MCF 10A (cell line): ENCODE data around the gene MAFG. TPM values are rescaled to one million over a fixed set of nuclear protein-coding genes. Genes with fewer than 3 reads are reported as not detected.

Experiments
- BruUV-seq: library from RNA; stranded (reverse); fragments of 400-500 nt; replicated peaks from 2 replicates; lab custom pipeline; 2021; lab: Mats Ljungman, UMichigan
- CTCF ChIA-PET: fragments of 300-600 bp; sonication (Branson Sonifier 250); formaldehyde crosslinking; extraction: SDS; loops from one replicate; lab custom pipeline; 2021; ENCODE audit warnings: antibody characterized with exemption, inconsistent platforms; lab: Yijun Ruan, JAX
- POLR2A ChIA-PET: fragments of 300-600, 350-650 bp; sonication (Branson Sonifier 250); formaldehyde crosslinking; extraction: SDS; loops from one replicate; lab custom pipeline; 2020; ENCODE audit warnings: antibody characterized with exemption, inconsistent platforms; lab: Yijun Ruan, JAX
- DNase-seq: peaks from one replicate; pipeline ENCODE4 v3.0.0-alpha.2; 2018; ENCODE audit not compliant: unreplicated experiment
- H3K27ac Mint-ChIP-seq: one replicate; pipeline ENCODE4 v1.8.0; 2022; ENCODE audit warnings: mild to moderate bottlenecking, low read depth, mixed read lengths; ENCODE audit not compliant: unreplicated experiment
- H3K27me3 Mint-ChIP-seq: one replicate; pipeline ENCODE4 v1.8.0; 2022; ENCODE audit warnings: mixed read lengths; ENCODE audit not compliant: insufficient read depth, unreplicated experiment
- H3K36me3 Mint-ChIP-seq: one replicate; pipeline ENCODE4 v1.8.0; 2022; ENCODE audit warnings: mild to moderate bottlenecking, moderate library complexity, mixed read lengths; ENCODE audit not compliant: insufficient read depth, unreplicated experiment
- H3K4me1 Mint-ChIP-seq: one replicate; pipeline ENCODE4 v1.8.0; 2022; ENCODE audit warnings: mixed read lengths; ENCODE audit not compliant: insufficient read depth, unreplicated experiment
- H3K4me3 Mint-ChIP-seq: one replicate; pipeline ENCODE4 v1.8.0; 2022; ENCODE audit warnings: mild to moderate bottlenecking, moderate library complexity, mixed read lengths; ENCODE audit not compliant: unreplicated experiment
- H3K9me3 Mint-ChIP-seq: one replicate; pipeline ENCODE4 v1.8.0; 2022; ENCODE audit warnings: mixed read lengths; ENCODE audit not compliant: unreplicated experiment
- CTCF ChIP-seq: fragments of 200-600 bp; IDR thresholded peaks from one replicate; pipeline ENCODE4 v1.8.0; 2022; ENCODE audit warnings: antibody characterized with exemption, mild to moderate bottlenecking; ENCODE audit not compliant: unreplicated experiment
- intact Hi-C: fragments of 100-400 bp; cut with micrococcal nuclease; formaldehyde crosslinking; loops from 2 replicates; pipeline ENCODE4 v1.14.1; 2022
- total RNA-seq: library from RNA; stranded (reverse); gene quantifications from 2 replicates; pipeline ENCODE4 v1.2.3, GENCODE V29; 2022

Gene MAFG
- total RNA-seq, 1 experiment from 2014 or later, result 38.1 TPM

- Mint-ChIP-seq H3K4me1 (peaks cover 11% of the 10 kb centered on the region), H3K27me3 (no peaks in the 10 kb centered on the region), H3K36me3 (peaks cover 7% of the 10 kb centered on the region), H3K4me3 (no peak overlapping the region), H3K9me3 (no peaks in the 10 kb centered on the region), H3K27ac (no peak overlapping the region)
- intact Hi-C loops, result no loop called here
- POLR2A ChIA-PET, result no interaction called here
- DNase-seq, result no peak
- TF ChIP-seq CTCF, result no peak
- CTCF ChIA-PET, result interaction anchor here (0.7 kb wide), 1 partner anchor 12 kb away, joined by 3 read pairs; no protein-coding TSS in a partner anchor
- BruUV-seq, result no TSS peak
Observed at GRCh38 chr17:81931557-81932332, 4.2 kb upstream of the MAFG start.

- ChIA-PET CTCF (no interaction called here), POLR2A (interaction anchor here (0.7 kb wide), 1 partner anchor 195 kb away, joined by 3 read pairs; no protein-coding TSS in a partner anchor)
- intact Hi-C loops, result no loop called here
- no peak for DNase-seq
- peaks cover 7% of the 10 kb centered on the region for H3K36me3 Mint-ChIP-seq
- no peak for TF ChIP-seq CTCF
- H3K4me3 Mint-ChIP-seq, result no peak overlapping the region
- BruUV-seq, result no TSS peak
- H3K27me3 Mint-ChIP-seq, result no peaks in the 10 kb centered on the region
- peaks cover 15% of the 10 kb centered on the region for H3K4me1 Mint-ChIP-seq
- H3K9me3 Mint-ChIP-seq, result no peaks in the 10 kb centered on the region
- no peak overlapping the region for H3K27ac Mint-ChIP-seq
Observed at GRCh38 chr17:81931189-81931556, 3.6 kb upstream of the MAFG start.

- BruUV-seq, result no TSS peak
- DNase-seq, result no peak
- ChIA-PET CTCF (no interaction called here), POLR2A (interaction anchor here (0.6 to 0.7 kb wide), 3 partner anchors 13 to 195 kb away, joined by 3 read pairs; no protein-coding TSS in a partner anchor)
- no peaks in the 10 kb centered on the region for H3K27me3 Mint-ChIP-seq
- H3K4me3 Mint-ChIP-seq, result no peak overlapping the region
- H3K36me3 Mint-ChIP-seq, result peaks cover 7% of the 10 kb centered on the region
- no peak for TF ChIP-seq CTCF
- intact Hi-C loops, result no loop called here
- H3K4me1 Mint-ChIP-seq, result peaks cover 11% of the 10 kb centered on the region
- H3K27ac Mint-ChIP-seq, result no peak overlapping the region
- H3K9me3 Mint-ChIP-seq, result no peaks in the 10 kb centered on the region
Observed at GRCh38 chr17:81930142-81931125, 2.9 kb upstream of the MAFG start.
